Peyer's patch (tissue), 4 donors: ENCODE results near the gene GPD2.

Source experiments
- POLR2A ChIP-seq, 2 donors: fragments of 450-650 bp; IDR thresholded peaks; one replicate each; pipeline ENCODE4 v1.5.1; 2017; ENCODE audit warnings: antibody characterized with exemption in 2 of 2, mild to moderate bottlenecking in 2 of 2, moderate library complexity in 2 of 2
- TF ChIP-seq, protein P1 (sequence below), 6 experiments: fragments of 450-650 bp in 4 of 6; fragments of 200-600 bp in 2 of 6; sonication (generic) in 1 of 6; IDR thresholded peaks; one replicate each; pipeline ENCODE4 v1.5.1; 2017 to 2019; ENCODE audit warnings: antibody characterized with exemption in 6 of 6, mild to moderate bottlenecking in 3 of 6, moderate library complexity in 1 of 6

- TF ChIP-seq, protein P1, sequence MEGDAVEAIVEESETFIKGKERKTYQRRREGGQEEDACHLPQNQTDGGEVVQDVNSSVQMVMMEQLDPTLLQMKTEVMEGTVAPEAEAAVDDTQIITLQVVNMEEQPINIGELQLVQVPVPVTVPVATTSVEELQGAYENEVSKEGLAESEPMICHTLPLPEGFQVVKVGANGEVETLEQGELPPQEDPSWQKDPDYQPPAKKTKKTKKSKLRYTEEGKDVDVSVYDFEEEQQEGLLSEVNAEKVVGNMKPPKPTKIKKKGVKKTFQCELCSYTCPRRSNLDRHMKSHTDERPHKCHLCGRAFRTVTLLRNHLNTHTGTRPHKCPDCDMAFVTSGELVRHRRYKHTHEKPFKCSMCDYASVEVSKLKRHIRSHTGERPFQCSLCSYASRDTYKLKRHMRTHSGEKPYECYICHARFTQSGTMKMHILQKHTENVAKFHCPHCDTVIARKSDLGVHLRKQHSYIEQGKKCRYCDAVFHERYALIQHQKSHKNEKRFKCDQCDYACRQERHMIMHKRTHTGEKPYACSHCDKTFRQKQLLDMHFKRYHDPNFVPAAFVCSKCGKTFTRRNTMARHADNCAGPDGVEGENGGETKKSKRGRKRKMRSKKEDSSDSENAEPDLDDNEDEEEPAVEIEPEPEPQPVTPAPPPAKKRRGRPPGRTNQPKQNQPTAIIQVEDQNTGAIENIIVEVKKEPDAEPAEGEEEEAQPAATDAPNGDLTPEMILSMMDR (IDR thresholded peaks at IDR 0.05) = no peak
- no peak for TF ChIP-seq POLR2A (IDR thresholded peaks at IDR 0.05)
These were observed 14.3 kb upstream of the GPD2 start for GRCh38 chr2:156421851-156422250.
